OCI-LY7 (cell line): Measurements from ENCODE around the gene GMDS. TPM values are rescaled to one million over a fixed set of nuclear protein-coding genes. Genes with fewer than 3 reads are reported as not detected.

Experiments used
- BruUV-seq: library from RNA; stranded (reverse); fragments of 400-500 nt; replicated peaks from 2 replicates; lab custom pipeline; 2021; lab: Mats Ljungman, UMichigan
- CTCF ChIA-PET: fragments of 300-600 bp; sonication (Branson Sonifier 250); formaldehyde crosslinking; loops from one replicate; lab custom pipeline; 2022; ENCODE audit warnings: antibody characterized with exemption; ENCODE audit not compliant: unreplicated experiment; lab: Charles Lee
- POLR2A ChIA-PET: fragments of 300-600 bp; sonication (Branson Sonifier 250); formaldehyde crosslinking; loops from one replicate; lab custom pipeline; 2022; ENCODE audit warnings: antibody characterized with exemption; lab: Charles Lee
- DNase-seq: peaks from one replicate; pipeline ENCODE4 v3.0.0-alpha.2; 2015; ENCODE audit warnings: low spot score
- H2AFZ ChIP-seq: fragments of 200-600 bp; sonication (generic), shearing (Covaris generic); 2 replicates; pipeline ENCODE4 v1.6.1; 2014; ENCODE audit warnings: mild to moderate bottlenecking, antibody characterized with exemption, low read length, moderate library complexity
- H3K27ac ChIP-seq: fragments of 200-600 bp; sonication (generic); 2 replicates; pipeline ENCODE4 v1.5.1; 2014; ENCODE audit warnings: mixed run types, low read depth, mild to moderate bottlenecking, moderate library complexity, low read length, inconsistent platforms; ENCODE audit not compliant: poor library complexity, severe bottlenecking
- H3K36me3 ChIP-seq: fragments of 200-600 bp; sonication (generic); 2 replicates; pipeline ENCODE4 v1.6.1; 2014; ENCODE audit warnings: mild to moderate bottlenecking, antibody characterized with exemption, low read length, moderate library complexity, mixed read lengths; ENCODE audit not compliant: insufficient read depth
- H3K4me1 ChIP-seq: fragments of 200-600 bp; sonication (generic); 2 replicates; pipeline ENCODE4 v1.5.1; 2014; ENCODE audit warnings: mild to moderate bottlenecking, low read length; ENCODE audit not compliant: insufficient read depth, poor library complexity, severe bottlenecking
- H3K4me2 ChIP-seq: fragments of 200-600 bp; sonication (generic); 2 replicates; pipeline ENCODE4 v1.6.1; 2014; ENCODE audit warnings: mild to moderate bottlenecking, low read length
- H3K4me3 ChIP-seq: fragments of 200-600 bp; sonication (generic); 2 replicates; pipeline ENCODE4 v1.5.1; 2014; ENCODE audit warnings: mild to moderate bottlenecking, low read depth, low read length; ENCODE audit not compliant: poor library complexity, severe bottlenecking
- H3K79me2 ChIP-seq: fragments of 200-600 bp; sonication (generic); 2 replicates; pipeline ENCODE4 v1.6.1; 2016; ENCODE audit warnings: low read depth, mild to moderate bottlenecking, low read length, moderate library complexity, mixed read lengths; ENCODE audit not compliant: insufficient read depth
- H3K9me2 ChIP-seq: fragments of 200-600 bp; sonication (generic); 2 replicates; pipeline ENCODE4 v1.6.1; 2016; ENCODE audit warnings: mild to moderate bottlenecking, low read length, mixed read lengths; ENCODE audit not compliant: insufficient read depth
- H3K9me3 ChIP-seq: fragments of 200-600 bp; sonication (generic); 2 replicates; pipeline ENCODE4 v1.6.1; 2014; ENCODE audit warnings: mild to moderate bottlenecking, mixed run types, low read length, mixed read lengths
- H4K20me1 ChIP-seq: fragments of 200-600 bp; sonication (generic); 2 replicates; pipeline ENCODE4 v1.6.1; 2014; ENCODE audit warnings: mild to moderate bottlenecking, antibody characterized with exemption, low read length, moderate library complexity, mixed read lengths; ENCODE audit not compliant: insufficient read depth
- CTCF ChIP-seq: fragments of 200-600 bp; sonication (generic); conservative IDR thresholded peaks from 2 replicates; pipeline ENCODE4 v1.5.1; 2014; ENCODE audit warnings: mild to moderate bottlenecking, antibody characterized with exemption, low read length, moderate library complexity, mixed read lengths
- EZH2phosphoT487 ChIP-seq: fragments of 200-600 bp; sonication (generic); IDR thresholded peaks from 2 replicates; pipeline ENCODE4 v1.6.1; 2018; ENCODE audit warnings: low read depth, borderline replicate concordance, mild to moderate bottlenecking, mixed run types, antibody characterized with exemption, low read length, moderate library complexity, mixed read lengths
- intact Hi-C: fragments of 100-400 bp; cut with micrococcal nuclease; formaldehyde crosslinking; loops from one replicate; pipeline ENCODE4 v1.10.0; 2022; ENCODE audit not compliant: unreplicated experiment
- total RNA-seq, 2 experiments: library from RNA; depleted of rRNA in 1 of 2; stranded (reverse); fragments of >200 nt in 1 of 2; shearing (Covaris generic) in 1 of 2; gene quantifications; 2 replicates each; pipeline ENCODE4 v1.2.3, GENCODE V29; 2014 to 2022

The GMDS gene
- total RNA-seq, 2 experiments from 2014 or later, result 9.9 to 26.8 TPM

- no peak overlapping the region for H3K4me3 ChIP-seq
- no peak overlapping the region for H3K4me2 ChIP-seq
- H3K36me3 ChIP-seq, result no peaks in the 10 kb centered on the region
- H3K4me1 ChIP-seq, result no peaks in the 10 kb centered on the region
- ChIA-PET POLR2A (interaction anchor here (4.4 kb wide), 1 partner anchor 15 kb away, joined by 15 read pairs; no protein-coding TSS in a partner anchor), CTCF (no interaction called here)
- H3K9me3 ChIP-seq, result no peaks in the 10 kb centered on the region
- no peak overlapping the region for H2AFZ ChIP-seq
- no peak for TF ChIP-seq CTCF
- no peak for TF ChIP-seq EZH2phosphoT487
- no peak for DNase-seq
- no peaks in the 10 kb centered on the region for H3K79me2 ChIP-seq
- H3K9me2 ChIP-seq, result no peaks in the 10 kb centered on the region
- intact Hi-C loops, result no loop called here
- H3K27ac ChIP-seq, result no peak overlapping the region
- H4K20me1 ChIP-seq, result no peaks in the 10 kb centered on the region
- BruUV-seq, result no TSS peak
Observed at GRCh38 chr6:1812034-1812433, 433.4 kb downstream of the GMDS start.

- BruUV-seq, result no TSS peak
- no peak for TF ChIP-seq EZH2phosphoT487
- no peak for TF ChIP-seq CTCF
Observed at GRCh38 chr6:1810880-1811279, 434.5 kb downstream of the GMDS start.

GRCh38 chr6:1809291-1809988 is 436.0 kb downstream of the GMDS start:
- Histone ChIP-seq H3K79me2 (no peaks in the 10 kb centered on the region), H3K36me3 (no peaks in the 10 kb centered on the region), H3K9me2 (no peaks in the 10 kb centered on the region), H3K4me2 (no peak overlapping the region), H3K27ac (no peak overlapping the region), H3K9me3 (no peaks in the 10 kb centered on the region), H2AFZ (no peak overlapping the region), H3K4me1 (no peaks in the 10 kb centered on the region), H3K4me3 (no peak overlapping the region), H4K20me1 (no peaks in the 10 kb centered on the region)
- CTCF ChIA-PET, result no interaction called here
- TF ChIP-seq EZH2phosphoT487, result no peak
- TF ChIP-seq CTCF, result no peak
- DNase-seq, result no peak
- intact Hi-C loops, result no loop called here
- BruUV-seq, result no TSS peak
- POLR2A ChIA-PET, result interaction anchor here (4.4 kb wide), 1 partner anchor 12 kb away, joined by 15 read pairs; no protein-coding TSS in a partner anchor

More at GRCh38 chr6:1810880-1811279, 434.5 kb downstream of the GMDS start:
- Histone ChIP-seq H3K4me3 (no peak overlapping the region), H3K27ac (no peak overlapping the region), H2AFZ (no peak overlapping the region), H3K79me2 (no peaks in the 10 kb centered on the region), H4K20me1 (no peaks in the 10 kb centered on the region), H3K4me2 (no peak overlapping the region), H3K4me1 (no peaks in the 10 kb centered on the region), H3K36me3 (no peaks in the 10 kb centered on the region), H3K9me3 (no peaks in the 10 kb centered on the region), H3K9me2 (no peaks in the 10 kb centered on the region)
- CTCF ChIA-PET, result no interaction called here
- no peak for DNase-seq
- intact Hi-C loops, result no loop called here
- POLR2A ChIA-PET, result interaction anchor here (0.6 to 4.4 kb wide), 4 partner anchors 11 to 63 kb away, joined by 3 to 15 read pairs (median 6); no protein-coding TSS in a partner anchor
